Measurements from ENCODE around the gene PPP3CA.

- no peak for TF ChIP-seq CTCF (conservative IDR thresholded peaks at IDR 0.05)
- TF ChIP-seq EZH2 (IDR thresholded peaks at IDR 0.05; ENCODE audit: low read depth), result no peak
Observed at GRCh38 chr4:101118617-101119016, 228.7 kb downstream of the PPP3CA start.
